ENCODE results near the gene ZSCAN31.

DNA sequence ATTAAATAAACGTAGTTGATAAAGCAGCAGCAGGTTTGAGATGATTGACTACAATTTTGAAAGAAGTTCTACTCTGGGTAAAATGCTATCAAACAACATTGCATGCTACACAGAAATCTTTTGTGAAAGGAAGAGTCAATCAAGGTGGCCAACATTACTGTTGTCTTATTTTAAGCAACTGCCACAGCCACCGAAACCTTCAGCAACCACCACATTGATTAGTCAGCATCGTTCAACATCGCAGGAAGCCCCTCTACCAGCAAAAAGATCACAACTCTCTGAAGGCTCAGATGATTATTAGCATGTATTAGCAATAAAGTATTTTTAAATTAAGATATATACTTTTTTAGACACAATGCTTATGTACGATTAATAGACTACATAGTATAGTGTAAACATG lies 40.6 kb downstream of the ZSCAN31 start:
- TF ChIP-seq JUN (IDR thresholded peaks at IDR 0.05) (no peak), HOXA7 (CRISPR knock-in tag; IDR thresholded peaks at IDR 0.05) (no peak)
- TF ChIP-seq, protein P1, sequence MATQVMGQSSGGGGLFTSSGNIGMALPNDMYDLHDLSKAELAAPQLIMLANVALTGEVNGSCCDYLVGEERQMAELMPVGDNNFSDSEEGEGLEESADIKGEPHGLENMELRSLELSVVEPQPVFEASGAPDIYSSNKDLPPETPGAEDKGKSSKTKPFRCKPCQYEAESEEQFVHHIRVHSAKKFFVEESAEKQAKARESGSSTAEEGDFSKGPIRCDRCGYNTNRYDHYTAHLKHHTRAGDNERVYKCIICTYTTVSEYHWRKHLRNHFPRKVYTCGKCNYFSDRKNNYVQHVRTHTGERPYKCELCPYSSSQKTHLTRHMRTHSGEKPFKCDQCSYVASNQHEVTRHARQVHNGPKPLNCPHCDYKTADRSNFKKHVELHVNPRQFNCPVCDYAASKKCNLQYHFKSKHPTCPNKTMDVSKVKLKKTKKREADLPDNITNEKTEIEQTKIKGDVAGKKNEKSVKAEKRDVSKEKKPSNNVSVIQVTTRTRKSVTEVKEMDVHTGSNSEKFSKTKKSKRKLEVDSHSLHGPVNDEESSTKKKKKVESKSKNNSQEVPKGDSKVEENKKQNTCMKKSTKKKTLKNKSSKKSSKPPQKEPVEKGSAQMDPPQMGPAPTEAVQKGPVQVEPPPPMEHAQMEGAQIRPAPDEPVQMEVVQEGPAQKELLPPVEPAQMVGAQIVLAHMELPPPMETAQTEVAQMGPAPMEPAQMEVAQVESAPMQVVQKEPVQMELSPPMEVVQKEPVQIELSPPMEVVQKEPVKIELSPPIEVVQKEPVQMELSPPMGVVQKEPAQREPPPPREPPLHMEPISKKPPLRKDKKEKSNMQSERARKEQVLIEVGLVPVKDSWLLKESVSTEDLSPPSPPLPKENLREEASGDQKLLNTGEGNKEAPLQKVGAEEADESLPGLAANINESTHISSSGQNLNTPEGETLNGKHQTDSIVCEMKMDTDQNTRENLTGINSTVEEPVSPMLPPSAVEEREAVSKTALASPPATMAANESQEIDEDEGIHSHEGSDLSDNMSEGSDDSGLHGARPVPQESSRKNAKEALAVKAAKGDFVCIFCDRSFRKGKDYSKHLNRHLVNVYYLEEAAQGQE (IDR thresholded peaks at IDR 0.05): no peak
